GM12865 (cell line): ENCODE data around the gene LGALS1.
A peak's percentile ranks its signal among the peaks of the same experiment; 100 is the strongest.

Experiments used
- DNase-seq: peaks from one replicate; pipeline ENCODE4 v3.0.0; 2010; ENCODE audit warnings: low read depth
- H3K4me3 ChIP-seq: 2 replicates; pipeline ENCODE4 v1.5.1; 2011; ENCODE audit warnings: mild to moderate bottlenecking, low read depth, low read length, control low read depth
- CTCF ChIP-seq: IDR thresholded peaks from 2 replicates; pipeline ENCODE4 v1.5.1; 2011; ENCODE audit warnings: low read length, control low read depth, low read depth, inconsistent platforms; ENCODE audit not compliant: insufficient read depth; ENCODE audit errors: missing control alignments

LGALS1 gene

GRCh38 chr22:37658133-37659065, 17.0 kb upstream of the LGALS1 start, which contains the start of gene PDXP:
Gene PDXP (plus strand): TSS chr22:37658723. CDS start chr22:37658783, 60 bp downstream.
- peak within 1 kb of the TSS; percentile 90 for H3K4me3 ChIP-seq
- DNase-seq: peak; percentile 100
- TF ChIP-seq CTCF: no peak

GRCh38 chr22:37659066-37659896, 16.2 kb upstream of the LGALS1 start:
- TF ChIP-seq CTCF: no peak
- peak; percentile 56 for DNase-seq
- H3K4me3 ChIP-seq: peak overlapping the region; percentile 90

- no peak for DNase-seq
- peak overlapping the region; percentile 90 for H3K4me3 ChIP-seq
- TF ChIP-seq CTCF: no peak
These were observed 15.3 kb upstream of the LGALS1 start for GRCh38 chr22:37659897-37660708.

GRCh38 chr22:37660709-37661045, 14.8 kb upstream of the LGALS1 start:
- DNase-seq: no peak
- H3K4me3 ChIP-seq: peak overlapping the region; percentile 90
- no peak for TF ChIP-seq CTCF

GRCh38 chr22:37661160-37661924, 14.1 kb upstream of the LGALS1 start:
- peak; percentile 50 for DNase-seq
- H3K4me3 ChIP-seq: peak overlapping the region; percentile 90
- peak; percentile 29 for TF ChIP-seq CTCF

GRCh38 chr22:37662039-37662438, 13.4 kb upstream of the LGALS1 start:
- no peak for DNase-seq
- TF ChIP-seq CTCF: no peak
- no peak overlapping the region for H3K4me3 ChIP-seq
